WERI-Rb-1 (cell line): Measurements from ENCODE around the gene WBP2.
A peak's percentile ranks its signal among the peaks of the same experiment; 100 is the strongest.
"Not testable (repeated sequence)": the region's sequence is repeated elsewhere in the genome, so short reads cannot be mapped to it uniquely, and the experiment has no call there.

ENCODE experiments used
- DNase-seq: peaks from one replicate; pipeline ENCODE4 v3.0.0-alpha.2; 2020
- H3K27ac ChIP-seq: fragments of 250-450 bp; sonication (Bioruptor Pico); 2 replicates; pipeline ENCODE4 v1.5.1; 2020; ENCODE audit warnings: mild to moderate bottlenecking, moderate library complexity
- H3K27me3 ChIP-seq: fragments of 250-450 bp; sonication (Bioruptor Pico); 2 replicates; pipeline ENCODE4 v1.5.1; 2021; ENCODE audit warnings: mild to moderate bottlenecking, low read depth, moderate library complexity; ENCODE audit not compliant: insufficient read depth, severe bottlenecking
- H3K36me3 ChIP-seq: fragments of 250-450 bp; sonication (Bioruptor Pico); 2 replicates; pipeline ENCODE4 v1.5.1; 2020; ENCODE audit warnings: mild to moderate bottlenecking, moderate library complexity
- H3K4me3 ChIP-seq: 2 replicates; pipeline ENCODE4 v1.5.1; 2011; ENCODE audit warnings: low read depth, mild to moderate bottlenecking, control low read depth, low read length
- H3K9me3 ChIP-seq: fragments of 250-450 bp; sonication (Bioruptor Pico); 2 replicates; pipeline ENCODE4 v1.5.1; 2021; ENCODE audit warnings: mild to moderate bottlenecking, moderate library complexity; ENCODE audit not compliant: severe bottlenecking
- CTCF ChIP-seq: IDR thresholded peaks from 2 replicates; pipeline ENCODE4 v1.5.1; 2011; ENCODE audit warnings: low read depth, mild to moderate bottlenecking, control low read depth, inconsistent platforms, low read length

The WBP2 gene

GRCh38 chr17:75875940-75876189, 20.7 kb upstream of the WBP2 start:
- Histone ChIP-seq H3K27ac (peak overlapping the region; percentile 90), H3K27me3 (no peaks in the 10 kb centered on the region), H3K9me3 (no peaks in the 10 kb centered on the region), H3K4me3 (no peak overlapping the region), H3K36me3 (peaks cover 34% of the 10 kb centered on the region)
- DNase-seq = no peak
- TF ChIP-seq CTCF = no peak

- Histone ChIP-seq H3K27me3 (no peaks in the 10 kb centered on the region), H3K4me3 (no peak overlapping the region), H3K27ac (peak overlapping the region; percentile 90), H3K9me3 (no peaks in the 10 kb centered on the region), H3K36me3 (peaks cover 34% of the 10 kb centered on the region)
- TF ChIP-seq CTCF = no peak
- no peak for DNase-seq
These were observed 20.2 kb upstream of the WBP2 start for GRCh38 chr17:75875182-75875939.

GRCh38 chr17:75874323-75875181, 19.4 kb upstream of the WBP2 start:
- no peak for DNase-seq
- no peak overlapping the region for H3K27ac ChIP-seq
- H3K36me3 ChIP-seq = peaks cover 34% of the 10 kb centered on the region
- H3K9me3 ChIP-seq = no peaks in the 10 kb centered on the region
- H3K4me3 ChIP-seq = no peak overlapping the region
- H3K27me3 ChIP-seq = no peaks in the 10 kb centered on the region
- no peak for TF ChIP-seq CTCF

- Histone ChIP-seq H3K27ac (peak overlapping the region; percentile 53; the same call in 1 of the 2 replicates), H3K4me3 (no peak overlapping the region), H3K27me3 (no peaks in the 10 kb centered on the region), H3K36me3 (peaks cover 34% of the 10 kb centered on the region), H3K9me3 (no peaks in the 10 kb centered on the region)
- no peak for TF ChIP-seq CTCF
- no peak for DNase-seq
These were observed 18.6 kb upstream of the WBP2 start for GRCh38 chr17:75873587-75874322.

- peak overlapping the region; percentile 53 for H3K27ac ChIP-seq
- H3K4me3 ChIP-seq = no peak overlapping the region
- TF ChIP-seq CTCF = no peak
- no peaks in the 10 kb centered on the region for H3K9me3 ChIP-seq
- peaks cover 34% of the 10 kb centered on the region for H3K36me3 ChIP-seq
- peak; percentile 72 for DNase-seq
- no peaks in the 10 kb centered on the region for H3K27me3 ChIP-seq
These were observed 17.6 kb upstream of the WBP2 start for GRCh38 chr17:75872434-75873351.

- DNase-seq, H3K4me3 ChIP-seq, H3K27ac ChIP-seq, H3K27me3 ChIP-seq, H3K9me3 ChIP-seq: not testable (repeated sequence)
- H3K36me3 ChIP-seq = peaks cover 19% of the 10 kb centered on the region
These were observed 15.1 kb upstream of the WBP2 start for GRCh38 chr17:75870228-75870627.
